ENCODE results near the gene HMGXB4. TPM values are rescaled to one million over a fixed set of nuclear protein-coding genes. Genes with fewer than 3 reads are reported as not detected.

Gene HMGXB4
- total RNA-seq, 4 donors from 2014 or later = 14.0 to 43.4 (median 26.2) TPM

- no peak overlapping the region for H3K27ac ChIP-seq
- peaks cover 9 to 45% (median 23%) of the 10 kb centered on the region in 4 donors for H3K4me1 ChIP-seq
- no peaks in the 10 kb centered on the region for H3K27me3 ChIP-seq
- no peaks in the 10 kb centered on the region for H3K9me3 ChIP-seq
- intact Hi-C loops (cut with DNase I; ENCODE audit: low total_unique reads) (no loop called here), in situ Hi-C loops (cut with MboI; ENCODE audit: low pct_ligation_motif_present in 1 of 4, low pct_unique_long_range_greater_than_20kb in 1 of 4, low sequenced_read_pairs in 3 of 4) (no loop called here)
- H3K4me3 ChIP-seq = no peak overlapping the region
- DNase-seq = no peak
- WGBS, 2 donors (ENCODE audit: low coverage in 1 of 2) = 56% methylated on average over 4 of the region's 4 CpGs; no CpG with 5 or more reads in 1 of the 2 donors
- no peaks in the 10 kb centered on the region for H3K36me3 ChIP-seq
- no peak for TF ChIP-seq EP300 (IDR thresholded peaks at IDR 0.05; ENCODE audit: low read depth)
- no peak for TF ChIP-seq POLR2AphosphoS5 (IDR thresholded peaks at IDR 0.05)
- no peak for TF ChIP-seq CTCF (IDR thresholded peaks at IDR 0.05)
- TF ChIP-seq POLR2A (IDR thresholded peaks at IDR 0.05) = no peak
Observed at GRCh38 chr22:35306350-35306967, 49.2 kb downstream of the HMGXB4 start.

- Histone ChIP-seq H3K27me3 (no peaks in the 10 kb centered on the region), H3K9me3 (no peaks in the 10 kb centered on the region), H3K4me3 (no peak overlapping the region), H3K4me1 (peaks cover 8 to 47% (median 28%) of the 10 kb centered on the region in 4 donors), H3K27ac (no peak overlapping the region), H3K36me3 (no peaks in the 10 kb centered on the region)
- intact Hi-C loops (cut with DNase I; ENCODE audit: low total_unique reads) = no loop called here
- WGBS, 2 donors (ENCODE audit: low coverage in 1 of 2) = 80 to 90% methylated on average over 3 to 9 of the region's 9 CpGs
- TF ChIP-seq POLR2AphosphoS5 (IDR thresholded peaks at IDR 0.05) = no peak
- no peak for TF ChIP-seq POLR2A (IDR thresholded peaks at IDR 0.05)
- TF ChIP-seq EP300 (IDR thresholded peaks at IDR 0.05; ENCODE audit: low read depth) = no peak
- no peak for TF ChIP-seq CTCF (IDR thresholded peaks at IDR 0.05)
- no peak for DNase-seq
- in situ Hi-C loops (cut with MboI; ENCODE audit: low pct_ligation_motif_present in 1 of 4, low pct_unique_long_range_greater_than_20kb in 1 of 4, low sequenced_read_pairs in 3 of 4) = no loop called here
Observed at GRCh38 chr22:35307372-35307771, 50.1 kb downstream of the HMGXB4 start.

GRCh38 chr22:35307892-35308291, 50.6 kb downstream of the HMGXB4 start:
- no peak for DNase-seq
- TF ChIP-seq POLR2AphosphoS5 (IDR thresholded peaks at IDR 0.05) (no peak), POLR2A (IDR thresholded peaks at IDR 0.05) (no peak), CTCF (IDR thresholded peaks at IDR 0.05) (no peak), EP300 (IDR thresholded peaks at IDR 0.05; ENCODE audit: low read depth) (no peak)
- Histone ChIP-seq H3K27ac (no peak overlapping the region), H3K27me3 (no peaks in the 10 kb centered on the region), H3K4me1 (peaks cover 13 to 52% (median 34%) of the 10 kb centered on the region in 4 donors), H3K9me3 (no peaks in the 10 kb centered on the region), H3K4me3 (no peak overlapping the region), H3K36me3 (no peaks in the 10 kb centered on the region)
- WGBS, 2 donors (ENCODE audit: low coverage in 1 of 2) = 90 to 100% methylated on average over 2 to 7 of the region's 7 CpGs
- intact Hi-C loops (cut with DNase I; ENCODE audit: low total_unique reads) = no loop called here
- in situ Hi-C loops (cut with MboI; ENCODE audit: low pct_ligation_motif_present in 1 of 4, low pct_unique_long_range_greater_than_20kb in 1 of 4, low sequenced_read_pairs in 3 of 4) = no loop called here

- peaks cover 19 to 59% (median 40%) of the 10 kb centered on the region in 4 donors for H3K4me1 ChIP-seq
- H3K27me3 ChIP-seq = no peaks in the 10 kb centered on the region
- DNase-seq = no peak
- no peak overlapping the region for H3K4me3 ChIP-seq
- in situ Hi-C loops (cut with MboI; ENCODE audit: low pct_ligation_motif_present in 1 of 4, low pct_unique_long_range_greater_than_20kb in 1 of 4, low sequenced_read_pairs in 3 of 4) (no loop called here), intact Hi-C loops (cut with DNase I; ENCODE audit: low total_unique reads) (no loop called here)
- no peaks in the 10 kb centered on the region for H3K36me3 ChIP-seq
- TF ChIP-seq POLR2AphosphoS5 (IDR thresholded peaks at IDR 0.05) (no peak), CTCF (IDR thresholded peaks at IDR 0.05) (no peak), POLR2A (IDR thresholded peaks at IDR 0.05) (no peak), EP300 (IDR thresholded peaks at IDR 0.05; ENCODE audit: low read depth) (no peak)
- no peaks in the 10 kb centered on the region for H3K9me3 ChIP-seq
- 80 to 83% methylated on average over 1 to 6 of the region's 6 CpGs for WGBS, 2 donors (ENCODE audit: low coverage in 1 of 2)
- no peak overlapping the region for H3K27ac ChIP-seq
Observed at GRCh38 chr22:35308480-35309021, 51.3 kb downstream of the HMGXB4 start.
